KOPT-K1 (cell line): ENCODE data around the gene MTNR1A.

Experiments
- H3K27ac ChIP-seq: fragments of 200-600 bp; sonication (generic); 2 replicates; pipeline ENCODE4 v1.5.1; 2016; ENCODE audit warnings: antibody characterized with exemption, mild to moderate bottlenecking, low read depth, low read length; ENCODE audit not compliant: poor library complexity, severe bottlenecking
- H3K36me3 ChIP-seq: fragments of 200-600 bp; sonication (generic); 2 replicates; pipeline ENCODE4 v1.5.1; 2017; ENCODE audit warnings: antibody characterized with exemption, mild to moderate bottlenecking, low read length, moderate library complexity; ENCODE audit not compliant: insufficient read depth
- H3K9me3 ChIP-seq: fragments of 200-600 bp; sonication (generic); 2 replicates; pipeline ENCODE4 v1.5.1; 2017; ENCODE audit warnings: antibody characterized with exemption, low read length, mild to moderate bottlenecking; ENCODE audit not compliant: insufficient read depth, poor library complexity, severe bottlenecking

The MTNR1A gene

GRCh38 chr4:186554914-186555827, at the start of gene MTNR1A:
MTNR1A (minus strand) TSS chr4:186555567; CDS start chr4:186555365, 202 bp downstream.
- H3K9me3 ChIP-seq, result no peaks in the 10 kb centered on the region
- H3K36me3 ChIP-seq, result no peaks in the 10 kb centered on the region
- no peak within 1 kb of the TSS for H3K27ac ChIP-seq

GRCh38 chr4:186604124-186604807, 48.9 kb upstream of the MTNR1A start:
- Histone ChIP-seq H3K27ac (peak overlapping the region; percentile 83), H3K36me3 (peaks cover 83% of the 10 kb centered on the region), H3K9me3 (no peaks in the 10 kb centered on the region)

- Histone ChIP-seq H3K27ac (peak overlapping the region; percentile 83), H3K36me3 (peaks cover 74% of the 10 kb centered on the region), H3K9me3 (no peaks in the 10 kb centered on the region)
Observed at GRCh38 chr4:186602978-186603377, 47.6 kb upstream of the MTNR1A start.

- peak overlapping the region; percentile 94 for H3K27ac ChIP-seq
- H3K36me3 ChIP-seq, result peaks cover 70% of the 10 kb centered on the region
- no peaks in the 10 kb centered on the region for H3K9me3 ChIP-seq
Observed at GRCh38 chr4:186599483-186599882, 44.1 kb upstream of the MTNR1A start.

DNA sequence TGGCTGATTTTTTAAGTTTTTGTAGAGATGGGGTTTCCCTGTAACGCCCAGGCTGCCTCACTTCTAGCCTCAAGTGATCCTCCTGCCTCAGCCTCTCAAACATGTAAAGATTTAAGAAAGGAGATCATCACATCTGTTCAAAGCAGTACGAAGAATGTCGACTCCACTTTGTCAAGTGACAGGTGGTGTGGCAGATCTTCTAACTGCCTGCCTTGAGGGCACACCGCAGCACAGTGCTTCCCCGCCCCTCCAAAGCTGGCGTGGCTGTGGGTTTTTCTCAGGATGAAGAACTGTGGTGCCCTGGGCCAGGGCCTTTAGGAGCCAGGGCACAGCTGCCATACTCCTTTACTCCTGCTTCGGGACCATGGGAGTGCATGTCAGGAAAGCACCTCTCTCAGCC, 43.3 kb upstream of the MTNR1A start:
- no peaks in the 10 kb centered on the region for H3K9me3 ChIP-seq
- H3K27ac ChIP-seq, result peak overlapping the region; percentile 94
- peaks cover 69% of the 10 kb centered on the region for H3K36me3 ChIP-seq

GRCh38 chr4:186596850-186597390, 41.6 kb upstream of the MTNR1A start:
- H3K36me3 ChIP-seq, result peaks cover 59% of the 10 kb centered on the region
- H3K9me3 ChIP-seq, result no peaks in the 10 kb centered on the region

DNA sequence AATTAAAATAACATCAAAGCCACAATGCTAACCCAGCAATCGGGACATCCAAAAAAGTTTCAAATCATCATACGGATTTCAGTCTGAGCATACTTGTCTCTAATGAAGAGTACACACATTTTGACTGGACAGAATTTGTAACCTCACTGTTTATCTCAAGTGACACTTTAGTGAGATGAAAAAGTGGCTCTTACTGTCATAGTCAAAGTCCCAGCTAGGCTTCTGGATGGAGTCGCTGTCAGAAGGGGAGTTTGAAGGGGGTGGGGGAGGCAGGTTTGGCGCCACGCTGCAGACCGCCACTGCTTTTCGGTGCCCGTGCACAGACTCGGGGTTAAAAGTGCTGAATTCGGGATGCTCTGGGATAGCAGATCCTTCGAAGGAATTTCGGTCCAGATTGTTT, 41.0 kb upstream of the MTNR1A start:
- Histone ChIP-seq H3K36me3 (peaks cover 56% of the 10 kb centered on the region), H3K9me3 (no peaks in the 10 kb centered on the region)

More at GRCh38 chr4:186596850-186597390, 41.6 kb upstream of the MTNR1A start:
- peak overlapping the region; percentile 94 for H3K27ac ChIP-seq

GRCh38 chr4:186593587-186593973, 38.2 kb upstream of the MTNR1A start:
- peaks cover 56% of the 10 kb centered on the region for H3K36me3 ChIP-seq
- H3K27ac ChIP-seq, result peak overlapping the region; percentile 93
- no peaks in the 10 kb centered on the region for H3K9me3 ChIP-seq

More for the DNA sequence above, 41.0 kb upstream of the MTNR1A start:
- peak overlapping the region; percentile 94 for H3K27ac ChIP-seq

DNA sequence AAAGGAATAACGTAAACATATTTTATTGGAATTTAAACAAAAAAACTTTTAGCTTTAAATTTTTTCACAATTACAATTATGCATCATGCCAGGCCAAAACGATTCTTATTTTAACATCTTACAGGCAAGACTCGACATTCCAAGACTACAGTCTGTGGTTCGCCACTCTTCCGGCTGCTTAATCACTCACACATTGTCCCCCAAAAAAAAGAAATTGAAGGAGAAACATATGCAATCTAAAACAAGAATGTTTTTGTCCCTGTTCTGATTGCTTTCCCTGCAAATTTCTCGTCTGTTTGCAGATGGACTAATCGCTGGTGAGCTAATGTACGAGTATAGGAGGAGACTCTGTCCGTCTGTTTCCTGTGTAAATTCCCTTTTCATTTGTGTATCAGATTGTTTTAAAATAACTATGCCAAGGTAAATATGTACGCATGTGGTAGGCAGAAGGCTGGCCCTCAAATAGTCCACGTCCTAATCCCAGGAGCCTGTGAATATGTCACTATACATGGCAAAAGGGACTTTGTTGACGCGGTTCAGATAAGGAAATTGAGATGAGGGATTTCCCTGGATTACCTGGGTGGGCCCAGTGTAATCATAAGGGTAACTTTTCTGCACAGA, 37.7 kb upstream of the MTNR1A start:
- Histone ChIP-seq H3K36me3 (peaks cover 61% of the 10 kb centered on the region), H3K9me3 (no peaks in the 10 kb centered on the region), H3K27ac (peak overlapping the region; percentile 93)

DNA sequence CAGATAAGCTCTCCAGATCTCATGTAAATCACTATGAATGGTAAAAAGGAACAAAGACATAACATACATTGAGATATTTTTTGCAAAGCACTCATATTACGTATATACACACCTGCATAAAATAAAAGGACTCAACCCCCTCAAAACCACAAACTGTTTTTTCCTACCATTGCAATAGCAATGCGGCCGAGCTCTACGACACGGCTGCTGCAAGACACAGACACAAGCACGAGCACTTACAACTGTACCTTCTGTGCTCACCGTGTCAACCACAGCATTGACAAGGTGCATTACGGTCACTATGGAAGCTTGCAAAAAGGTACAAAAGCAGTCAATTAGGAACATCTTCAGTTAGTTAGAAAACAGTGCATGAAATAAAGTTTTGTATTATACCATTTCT, 37.1 kb upstream of the MTNR1A start:
- peaks cover 67% of the 10 kb centered on the region for H3K36me3 ChIP-seq
- peak overlapping the region; percentile 93 for H3K27ac ChIP-seq
- H3K9me3 ChIP-seq, result no peaks in the 10 kb centered on the region

GRCh38 chr4:186591651-186592050, 36.3 kb upstream of the MTNR1A start:
- Histone ChIP-seq H3K27ac (peak overlapping the region; percentile 93), H3K9me3 (no peaks in the 10 kb centered on the region), H3K36me3 (peaks cover 70% of the 10 kb centered on the region)

DNA sequence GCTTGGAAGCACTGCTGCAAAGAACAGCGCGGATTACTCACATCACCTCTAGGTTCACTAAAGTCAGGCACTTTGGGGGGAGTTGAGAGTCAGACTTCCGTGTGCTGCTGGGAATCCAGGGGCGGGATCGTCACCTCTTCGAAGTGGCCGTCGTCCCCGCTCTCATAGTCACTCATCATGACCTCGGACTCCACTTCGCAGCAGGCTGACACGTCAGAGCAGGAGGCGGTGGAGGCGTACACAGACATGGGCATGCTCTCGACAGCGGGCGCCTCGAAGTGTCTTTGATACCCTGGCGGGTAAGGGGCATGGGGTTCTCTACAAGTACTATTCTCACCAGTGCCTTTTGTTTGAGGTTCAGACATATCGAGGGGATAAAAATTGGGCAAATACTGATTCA, 33.1 kb upstream of the MTNR1A start:
- Histone ChIP-seq H3K27ac (no peak overlapping the region), H3K36me3 (peaks cover 80% of the 10 kb centered on the region), H3K9me3 (no peaks in the 10 kb centered on the region)

GRCh38 chr4:186587416-186588018, 32.1 kb upstream of the MTNR1A start:
- Histone ChIP-seq H3K27ac (no peak overlapping the region), H3K9me3 (peaks cover 7% of the 10 kb centered on the region), H3K36me3 (peaks cover 83% of the 10 kb centered on the region)

GRCh38 chr4:186586205-186586604, 30.8 kb upstream of the MTNR1A start:
- Histone ChIP-seq H3K27ac (peak overlapping the region; percentile 15), H3K9me3 (peaks cover 8% of the 10 kb centered on the region), H3K36me3 (peaks cover 89% of the 10 kb centered on the region)
